Hepatocyte (in vitro differentiated cells): ENCODE results near the gene NAA38.

ENCODE experiments used
- EZH2 ChIP-seq: fragments of 200-600 bp; sonication (generic); IDR thresholded peaks from 2 replicates; pipeline ENCODE4 v1.6.1; 2016; ENCODE audit warnings: antibody characterized with exemption, mild to moderate bottlenecking, borderline replicate concordance
- TF ChIP-seq, protein P1 (sequence below): fragments of 200-600 bp; sonication (generic); IDR thresholded peaks from 2 replicates; pipeline ENCODE4 v1.5.1; 2016; ENCODE audit warnings: antibody characterized with exemption, mild to moderate bottlenecking; ENCODE audit not compliant: poor library complexity

DNA sequence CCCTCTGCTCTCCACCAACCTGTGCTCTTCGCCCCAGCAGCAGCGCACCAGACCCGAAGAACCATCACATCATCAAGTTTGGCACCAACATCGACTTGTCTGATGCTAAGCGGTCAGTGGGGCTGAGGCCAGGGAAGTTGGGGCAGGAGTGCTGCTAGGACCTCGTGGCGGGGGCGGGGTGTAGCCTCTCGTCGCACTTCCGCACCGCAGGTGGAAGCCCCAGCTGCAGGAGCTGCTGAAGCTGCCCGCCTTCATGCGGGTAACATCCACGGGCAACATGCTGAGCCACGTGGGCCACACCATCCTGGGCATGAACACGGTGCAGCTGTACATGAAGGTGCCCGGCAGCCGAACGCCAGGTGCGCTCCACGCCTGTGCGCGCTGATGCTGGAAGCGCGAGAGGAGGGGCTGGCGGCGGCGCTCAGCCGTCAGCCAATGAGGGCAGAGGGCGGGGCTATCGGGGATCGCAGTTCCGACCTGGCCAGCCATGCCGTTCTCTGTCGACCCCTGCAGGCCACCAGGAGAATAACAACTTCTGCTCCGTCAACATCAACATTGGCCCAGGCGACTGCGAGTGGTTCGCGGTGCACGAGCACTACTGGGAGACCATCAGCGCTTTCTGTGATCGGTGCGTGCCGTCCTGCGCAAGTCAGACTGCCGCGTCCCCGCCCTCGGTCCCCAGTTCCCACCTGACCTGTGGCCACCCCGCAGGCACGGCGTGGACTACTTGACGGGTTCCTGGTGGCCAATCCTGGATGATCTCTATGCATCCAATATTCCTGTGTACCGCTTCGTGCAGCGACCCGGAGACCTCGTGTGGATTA, 5.7 kb downstream of the NAA38 start:
- TF ChIP-seq EZH2 = no peak
- TF ChIP-seq, protein P1, sequence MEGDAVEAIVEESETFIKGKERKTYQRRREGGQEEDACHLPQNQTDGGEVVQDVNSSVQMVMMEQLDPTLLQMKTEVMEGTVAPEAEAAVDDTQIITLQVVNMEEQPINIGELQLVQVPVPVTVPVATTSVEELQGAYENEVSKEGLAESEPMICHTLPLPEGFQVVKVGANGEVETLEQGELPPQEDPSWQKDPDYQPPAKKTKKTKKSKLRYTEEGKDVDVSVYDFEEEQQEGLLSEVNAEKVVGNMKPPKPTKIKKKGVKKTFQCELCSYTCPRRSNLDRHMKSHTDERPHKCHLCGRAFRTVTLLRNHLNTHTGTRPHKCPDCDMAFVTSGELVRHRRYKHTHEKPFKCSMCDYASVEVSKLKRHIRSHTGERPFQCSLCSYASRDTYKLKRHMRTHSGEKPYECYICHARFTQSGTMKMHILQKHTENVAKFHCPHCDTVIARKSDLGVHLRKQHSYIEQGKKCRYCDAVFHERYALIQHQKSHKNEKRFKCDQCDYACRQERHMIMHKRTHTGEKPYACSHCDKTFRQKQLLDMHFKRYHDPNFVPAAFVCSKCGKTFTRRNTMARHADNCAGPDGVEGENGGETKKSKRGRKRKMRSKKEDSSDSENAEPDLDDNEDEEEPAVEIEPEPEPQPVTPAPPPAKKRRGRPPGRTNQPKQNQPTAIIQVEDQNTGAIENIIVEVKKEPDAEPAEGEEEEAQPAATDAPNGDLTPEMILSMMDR = peak; percentile 86
